Fibroblast of pulmonary artery (primary cell): ENCODE measurements around the gene GATAD2B.
"Not testable (repeated sequence)": the region's sequence is repeated elsewhere in the genome, so short reads cannot be mapped to it uniquely, and the experiment has no call there.

Source experiments
- DNase-seq: peaks from one replicate; pipeline ENCODE4 v3.0.0-alpha.2; 2010; ENCODE audit warnings: low read depth
- H3K4me3 ChIP-seq: replicated peaks from 2 replicates; pipeline ENCODE4 v1.5.1; 2011; ENCODE audit warnings: low read depth, mild to moderate bottlenecking, control low read depth, low read length, moderate library complexity
- TF ChIP-seq, protein P1 (sequence below): IDR thresholded peaks from 2 replicates; pipeline ENCODE4 v1.5.1; 2011; ENCODE audit warnings: mild to moderate bottlenecking, control low read depth, low read length, inconsistent platforms; ENCODE audit errors: missing control alignments

GATAD2B gene

DNA sequence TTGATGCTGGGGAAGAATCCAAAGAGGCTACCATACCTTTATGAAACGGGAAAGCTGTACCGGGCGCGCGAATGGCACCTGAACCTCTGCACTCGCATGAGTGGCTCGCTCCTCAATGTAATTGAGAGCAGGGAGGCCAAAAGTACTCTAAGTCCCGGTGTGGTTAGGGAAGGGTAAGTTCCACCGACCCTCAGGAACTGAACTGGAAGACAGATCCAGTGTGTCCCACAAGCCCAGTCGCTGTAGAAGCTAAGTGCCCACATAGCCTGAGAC is 1.0 kb downstream of the GATAD2B start:
- peak overlapping the region; percentile 78 for H3K4me3 ChIP-seq
- DNase-seq: no peak
- TF ChIP-seq, protein P1, sequence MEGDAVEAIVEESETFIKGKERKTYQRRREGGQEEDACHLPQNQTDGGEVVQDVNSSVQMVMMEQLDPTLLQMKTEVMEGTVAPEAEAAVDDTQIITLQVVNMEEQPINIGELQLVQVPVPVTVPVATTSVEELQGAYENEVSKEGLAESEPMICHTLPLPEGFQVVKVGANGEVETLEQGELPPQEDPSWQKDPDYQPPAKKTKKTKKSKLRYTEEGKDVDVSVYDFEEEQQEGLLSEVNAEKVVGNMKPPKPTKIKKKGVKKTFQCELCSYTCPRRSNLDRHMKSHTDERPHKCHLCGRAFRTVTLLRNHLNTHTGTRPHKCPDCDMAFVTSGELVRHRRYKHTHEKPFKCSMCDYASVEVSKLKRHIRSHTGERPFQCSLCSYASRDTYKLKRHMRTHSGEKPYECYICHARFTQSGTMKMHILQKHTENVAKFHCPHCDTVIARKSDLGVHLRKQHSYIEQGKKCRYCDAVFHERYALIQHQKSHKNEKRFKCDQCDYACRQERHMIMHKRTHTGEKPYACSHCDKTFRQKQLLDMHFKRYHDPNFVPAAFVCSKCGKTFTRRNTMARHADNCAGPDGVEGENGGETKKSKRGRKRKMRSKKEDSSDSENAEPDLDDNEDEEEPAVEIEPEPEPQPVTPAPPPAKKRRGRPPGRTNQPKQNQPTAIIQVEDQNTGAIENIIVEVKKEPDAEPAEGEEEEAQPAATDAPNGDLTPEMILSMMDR: no peak

DNA sequence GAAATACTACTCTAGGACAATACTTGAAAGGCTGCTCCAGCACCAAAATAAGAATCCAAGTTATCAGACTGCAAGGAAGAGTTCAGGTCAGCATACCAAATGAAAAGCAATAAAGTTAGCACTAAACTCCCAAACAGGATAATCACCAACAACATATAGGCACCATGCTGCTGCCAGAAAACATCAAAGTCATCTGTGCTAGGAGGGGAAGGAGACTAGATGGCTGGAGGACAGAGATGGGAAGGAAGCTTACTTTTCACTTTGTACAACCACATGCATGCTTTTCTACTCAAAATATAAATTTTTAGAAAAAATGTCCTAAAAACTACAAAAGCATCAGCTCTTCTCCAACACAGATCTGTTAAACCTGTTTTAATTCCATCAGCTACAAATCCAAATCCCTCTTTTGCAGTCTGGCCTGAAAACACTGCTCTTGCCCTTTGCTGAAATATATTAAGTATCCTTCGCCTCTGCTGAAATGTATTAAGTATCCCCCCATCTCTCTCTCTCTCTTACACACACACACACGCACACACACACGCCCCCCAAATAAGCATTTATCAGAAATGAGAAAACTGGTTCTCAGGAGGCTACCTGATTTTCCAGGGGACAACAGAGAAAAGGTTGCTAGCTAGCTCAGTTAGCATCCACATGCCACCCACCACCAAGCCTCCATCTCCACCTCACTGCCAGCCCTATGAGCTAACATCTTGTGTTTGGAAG is 1.5 kb downstream of the GATAD2B start:
- TF ChIP-seq, protein P1: no peak
- peak overlapping the region; percentile 78 for H3K4me3 ChIP-seq
- no peak for DNase-seq

DNA sequence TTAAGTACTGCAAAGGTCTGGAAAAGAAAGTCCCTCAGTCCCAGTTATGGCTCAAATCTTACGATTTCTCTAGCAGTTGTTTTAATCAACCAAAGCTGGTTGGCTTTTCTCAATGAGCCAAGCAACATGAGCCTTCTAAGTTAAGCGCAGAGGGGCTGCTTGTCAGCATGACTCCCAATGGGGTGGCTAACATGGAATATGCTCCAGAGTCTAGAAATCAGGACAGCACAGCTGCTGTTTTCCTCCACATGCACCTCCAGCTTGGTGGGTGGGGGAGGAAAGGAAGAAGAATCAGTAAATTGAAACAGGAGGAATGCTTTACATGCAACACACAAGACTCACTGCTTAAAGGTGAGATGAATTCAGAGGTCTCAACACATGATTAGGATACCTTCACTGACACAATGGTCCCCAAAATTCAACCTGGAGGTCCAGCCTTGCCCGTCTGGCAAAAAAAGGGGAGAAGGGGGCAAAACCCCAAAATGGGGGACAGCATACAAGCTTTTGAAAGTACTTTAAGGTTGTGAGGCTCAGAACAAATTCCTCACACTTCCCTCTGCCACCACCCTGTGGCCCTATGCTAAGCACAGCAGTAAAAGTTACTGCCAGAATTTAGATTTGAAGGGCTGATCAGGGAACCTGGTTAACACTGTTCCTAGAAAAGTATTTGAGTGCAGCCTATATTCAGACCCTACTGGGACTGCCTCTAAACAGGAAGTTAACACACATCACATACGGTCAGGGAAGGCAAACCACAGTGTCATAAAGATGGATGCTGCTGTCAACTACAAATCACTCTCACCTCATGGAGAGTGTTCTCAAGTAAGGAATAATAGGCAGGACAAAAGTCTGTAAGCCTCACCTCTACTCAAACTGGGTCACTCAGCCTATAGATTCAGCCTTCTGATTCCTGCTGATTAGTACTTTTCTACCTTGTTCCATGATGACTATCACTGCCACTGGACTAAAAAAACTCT is 2.6 kb downstream of the GATAD2B start:
- peak; percentile 42 for DNase-seq
- TF ChIP-seq, protein P1: peak; percentile 37
- H3K4me3 ChIP-seq: peak overlapping the region; percentile 78

DNA sequence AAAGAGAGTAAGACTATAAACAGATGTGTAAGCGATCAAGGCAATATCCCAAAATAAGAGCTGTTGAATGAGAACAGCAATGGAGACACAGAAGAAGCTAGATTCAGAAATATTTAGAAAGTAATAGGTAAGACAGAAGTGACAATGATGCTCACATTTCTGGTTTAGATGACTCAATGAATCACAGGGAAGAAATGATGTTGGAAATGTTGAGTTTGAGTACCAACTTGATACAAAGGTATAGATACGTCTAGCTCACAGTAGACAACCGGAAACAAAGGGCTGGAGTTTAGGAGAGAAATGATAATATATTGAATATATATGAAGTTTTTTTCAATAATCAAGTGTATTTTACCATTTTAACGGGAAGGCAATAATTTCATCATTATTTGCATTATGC is 6.5 kb downstream of the GATAD2B start:
- no peak for DNase-seq
- TF ChIP-seq, protein P1: no peak
- no peak overlapping the region for H3K4me3 ChIP-seq

DNA sequence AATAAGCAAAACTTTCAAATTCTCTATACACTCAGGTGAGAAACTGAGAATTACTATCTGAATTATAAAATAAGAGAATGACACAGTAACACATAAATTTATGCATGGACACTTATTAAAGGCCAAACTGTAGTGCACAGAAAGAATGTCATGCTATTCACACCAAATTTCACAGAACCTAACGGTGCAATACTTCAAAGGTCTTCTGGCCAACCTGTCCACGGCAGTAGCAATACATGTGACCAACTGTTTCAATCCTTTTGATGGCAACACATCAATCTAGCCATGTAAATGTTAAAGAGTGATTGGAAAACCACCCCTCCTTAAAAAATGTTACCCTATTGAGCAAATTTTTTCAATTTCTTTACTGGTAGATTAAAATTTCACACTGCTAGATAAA is 10.4 kb downstream of the GATAD2B start:
- no peak overlapping the region for H3K4me3 ChIP-seq
- DNase-seq: no peak
- TF ChIP-seq, protein P1: no peak

DNA sequence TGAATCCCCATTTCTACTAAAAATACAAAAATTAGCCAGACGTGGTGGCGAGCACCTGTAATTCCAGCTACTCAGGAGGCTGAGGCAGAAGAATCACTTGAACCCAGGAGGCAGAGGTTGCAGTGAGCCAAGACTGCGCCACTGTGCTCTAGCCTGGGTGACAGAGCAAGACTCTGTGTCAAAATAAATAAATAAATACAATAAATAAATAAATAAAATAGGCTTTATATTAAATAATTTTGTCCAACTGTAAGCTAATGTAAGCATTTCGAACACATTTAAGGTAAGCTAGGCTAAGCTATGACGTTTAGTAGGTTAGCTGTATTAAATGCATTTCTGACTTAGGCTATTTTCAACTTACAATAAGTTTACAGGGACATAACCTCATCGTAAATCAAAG is 12.2 kb downstream of the GATAD2B start:
- H3K4me3 ChIP-seq, DNase-seq: not testable (repeated sequence)

DNA sequence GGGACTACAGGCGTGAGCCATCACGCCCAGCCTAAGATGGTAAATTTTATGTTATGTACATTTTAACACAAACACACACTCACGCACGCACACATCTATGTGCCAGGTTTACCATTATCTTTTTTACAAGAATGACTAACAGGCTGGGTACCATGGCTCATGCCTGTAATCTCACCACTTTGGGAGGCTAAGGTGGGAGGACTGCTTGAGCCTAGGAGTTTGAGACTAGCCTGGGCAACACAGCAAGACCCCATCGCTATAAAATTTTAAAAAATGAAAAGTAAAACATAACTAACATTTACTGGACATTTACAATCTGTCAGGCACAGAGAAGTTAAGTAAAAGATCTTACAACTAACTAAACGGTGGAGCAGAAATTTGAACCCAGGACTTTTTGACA is 14.7 kb downstream of the GATAD2B start:
- no peak for DNase-seq
- TF ChIP-seq, protein P1: no peak
- no peak overlapping the region for H3K4me3 ChIP-seq
